Trophoblast cell (in vitro differentiated cells and primary cell): ENCODE results near the gene GALNS.

Experiments
- DNase-seq, 2 donors: peaks; one replicate each; pipeline ENCODE4 v3.0.0-alpha.2; 2016
- H2AFZ ChIP-seq: 2 replicates; pipeline ENCODE4 v1.6.1; 2013; ENCODE audit warnings: low read length, moderate library complexity, mild to moderate bottlenecking; ENCODE audit not compliant: insufficient read depth, poor library complexity
- H2AK5ac ChIP-seq: 2 replicates; pipeline ENCODE4 v1.6.1; 2013; ENCODE audit warnings: mild to moderate bottlenecking, low read length
- H2BK120ac ChIP-seq: 2 replicates; pipeline ENCODE4 v1.6.1; 2013; ENCODE audit warnings: low read length, mild to moderate bottlenecking, moderate library complexity; ENCODE audit not compliant: insufficient read depth, poor library complexity
- H2BK12ac ChIP-seq: 2 replicates; pipeline ENCODE4 v1.6.1; 2013; ENCODE audit warnings: mild to moderate bottlenecking, low read length, moderate library complexity
- H2BK5ac ChIP-seq: 2 replicates; pipeline ENCODE4 v1.6.1; 2013; ENCODE audit warnings: low read length, low read depth, moderate library complexity, mild to moderate bottlenecking; ENCODE audit not compliant: poor library complexity
- H3K14ac ChIP-seq: 2 replicates; pipeline ENCODE4 v1.6.1; 2013; ENCODE audit warnings: mild to moderate bottlenecking, low read length
- H3K18ac ChIP-seq: 2 replicates; pipeline ENCODE4 v1.6.1; 2013; ENCODE audit warnings: mild to moderate bottlenecking, low read length
- H3K23ac ChIP-seq: 2 replicates; pipeline ENCODE4 v1.6.1; 2013; ENCODE audit warnings: low read length
- H3K27ac ChIP-seq: 2 replicates; pipeline ENCODE4 v1.5.1; 2013; ENCODE audit warnings: low read depth, mild to moderate bottlenecking, inconsistent platforms, low read length, moderate library complexity
- H3K27me3 ChIP-seq: 2 replicates; pipeline ENCODE4 v1.6.1; 2013; ENCODE audit warnings: inconsistent platforms, mild to moderate bottlenecking, low read length, moderate library complexity; ENCODE audit not compliant: insufficient read depth
- H3K36me3 ChIP-seq, 2 experiments: 1 replicate in 1 of 2; 2 replicates in 1 of 2; pipeline ENCODE4 v1.6.1; 2013; ENCODE audit warnings: low read length in 2 of 2, mild to moderate bottlenecking in 2 of 2, moderate library complexity in 1 of 2; ENCODE audit not compliant: insufficient read depth in 2 of 2, control insufficient read depth in 1 of 2
- H3K4ac ChIP-seq: 2 replicates; pipeline ENCODE4 v1.6.1; 2013; ENCODE audit warnings: low read depth, mild to moderate bottlenecking, low read length, moderate library complexity
- H3K4me1 ChIP-seq, 2 experiments: 1 replicate in 1 of 2; 2 replicates in 1 of 2; pipeline ENCODE4 v1.6.1; 2013; ENCODE audit warnings: low read length in 2 of 2, mild to moderate bottlenecking in 2 of 2, moderate library complexity in 1 of 2; ENCODE audit not compliant: insufficient read depth in 2 of 2, control insufficient read depth in 1 of 2
- H3K4me2 ChIP-seq: 2 replicates; pipeline ENCODE4 v1.6.1; 2013; ENCODE audit warnings: inconsistent platforms, mild to moderate bottlenecking, low read length, moderate library complexity
- H3K4me3 ChIP-seq: 2 replicates; pipeline ENCODE4 v1.5.1; 2013; ENCODE audit warnings: mild to moderate bottlenecking, low read depth, low read length, inconsistent platforms
- H3K79me1 ChIP-seq: one replicate; pipeline ENCODE4 v1.6.1; 2013; ENCODE audit warnings: low read length
- H3K79me2 ChIP-seq: 2 replicates; pipeline ENCODE4 v1.6.1; 2013; ENCODE audit warnings: low read length, mild to moderate bottlenecking; ENCODE audit not compliant: control insufficient read depth, insufficient read depth, poor library complexity
- H3K9ac ChIP-seq: 2 replicates; pipeline ENCODE4 v1.6.1; 2013; ENCODE audit warnings: mild to moderate bottlenecking, low read length
- H3K9me3 ChIP-seq: 2 replicates; pipeline ENCODE4 v1.6.1; 2013; ENCODE audit warnings: low read depth, mild to moderate bottlenecking, control low read depth, inconsistent platforms, low read length; ENCODE audit not compliant: insufficient read depth
- H4K12ac ChIP-seq: 2 replicates; pipeline ENCODE4 v1.6.1; 2013; ENCODE audit warnings: low read depth, mild to moderate bottlenecking, low read length, moderate library complexity
- H4K8ac ChIP-seq: 2 replicates; pipeline ENCODE4 v1.6.1; 2013; ENCODE audit warnings: low read depth, mild to moderate bottlenecking, low read length, moderate library complexity
- H4K91ac ChIP-seq: one replicate; pipeline ENCODE4 v1.6.1; 2013; ENCODE audit warnings: low read depth, mild to moderate bottlenecking, low read length, moderate library complexity
- WGBS: extraction: QIAGEN DNeasy Blood & Tissue Kit; methylation state at CpG from one replicate; pipeline ENCODE4 v1.1.7; 2013; ENCODE audit warnings: missing lambda C conversion rate; ENCODE audit not compliant: insufficient read length, insufficient coverage; ENCODE audit errors: extremely low coverage; 5-methylcytosine and 5-hydroxymethylcytosine counted together

Gene GALNS

DNA sequence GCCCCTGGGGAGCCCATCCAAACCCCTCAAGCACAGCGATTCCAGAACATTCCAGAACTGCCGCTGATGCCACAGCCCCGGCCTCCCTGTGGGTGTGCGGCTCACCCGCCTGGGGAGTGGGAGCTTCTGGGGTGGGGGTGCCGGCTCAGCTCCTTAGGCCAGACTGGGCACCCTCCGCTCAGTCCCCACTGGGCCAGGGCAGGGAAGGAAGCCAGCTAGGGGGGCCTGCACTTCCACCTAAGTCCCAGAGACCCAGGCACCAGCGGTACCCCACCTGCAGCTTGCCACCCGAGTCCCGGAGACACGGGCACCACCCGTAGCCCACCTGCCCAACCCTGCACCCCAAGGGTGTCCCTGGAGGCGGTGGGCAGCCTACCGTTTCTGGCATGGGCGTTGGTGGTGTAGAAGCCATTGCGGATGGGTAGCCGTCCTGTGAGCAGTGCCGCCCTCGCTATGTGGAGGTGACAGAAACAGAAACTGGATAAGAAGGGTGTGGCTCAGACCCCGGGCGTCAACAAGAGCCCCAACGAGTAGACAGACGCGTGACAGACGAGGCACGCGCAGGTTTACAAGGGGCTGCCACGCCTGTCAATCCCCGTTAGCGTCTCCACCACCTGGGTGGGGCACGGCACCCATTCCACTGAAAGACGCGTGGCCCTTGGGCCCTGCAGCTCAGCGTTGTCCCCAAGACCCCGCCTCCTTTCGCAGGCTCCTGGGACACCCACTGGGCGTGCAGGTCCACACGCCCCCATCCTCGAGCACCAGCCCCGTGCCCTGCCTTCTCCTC lies 15.0 kb downstream of the GALNS start:
- no peak overlapping the region for H2AFZ ChIP-seq
- H3K27me3 ChIP-seq, result no peaks in the 10 kb centered on the region
- no peaks in the 10 kb centered on the region for H3K9me3 ChIP-seq
- no peak for DNase-seq
- H4K12ac ChIP-seq, result no peak overlapping the region
- H3K23ac ChIP-seq, result no peak overlapping the region
- H3K18ac ChIP-seq, result no peak overlapping the region
- no peak overlapping the region for H3K4ac ChIP-seq
- H4K91ac ChIP-seq, result no peak overlapping the region
- no peak overlapping the region for H2BK120ac ChIP-seq
- H2BK5ac ChIP-seq, result no peak overlapping the region
- no peaks in the 10 kb centered on the region for H3K79me1 ChIP-seq
- H3K4me2 ChIP-seq, result no peak overlapping the region
- no peak overlapping the region for H3K9ac ChIP-seq
- H3K27ac ChIP-seq, result no peak overlapping the region
- no peak overlapping the region for H3K14ac ChIP-seq
- no peak overlapping the region for H4K8ac ChIP-seq
- WGBS, result no CpG with 5 or more reads among the region's 40 CpGs
- H3K4me3 ChIP-seq, result no peak overlapping the region
- H2AK5ac ChIP-seq, result no peak overlapping the region
- H3K79me2 ChIP-seq, result no peaks in the 10 kb centered on the region
- H2BK12ac ChIP-seq, result no peak overlapping the region
- H3K36me3 ChIP-seq, result peaks cover 27 to 38% of the 10 kb centered on the region in 2 experiments
- no peaks in the 10 kb centered on the region for H3K4me1 ChIP-seq

DNA sequence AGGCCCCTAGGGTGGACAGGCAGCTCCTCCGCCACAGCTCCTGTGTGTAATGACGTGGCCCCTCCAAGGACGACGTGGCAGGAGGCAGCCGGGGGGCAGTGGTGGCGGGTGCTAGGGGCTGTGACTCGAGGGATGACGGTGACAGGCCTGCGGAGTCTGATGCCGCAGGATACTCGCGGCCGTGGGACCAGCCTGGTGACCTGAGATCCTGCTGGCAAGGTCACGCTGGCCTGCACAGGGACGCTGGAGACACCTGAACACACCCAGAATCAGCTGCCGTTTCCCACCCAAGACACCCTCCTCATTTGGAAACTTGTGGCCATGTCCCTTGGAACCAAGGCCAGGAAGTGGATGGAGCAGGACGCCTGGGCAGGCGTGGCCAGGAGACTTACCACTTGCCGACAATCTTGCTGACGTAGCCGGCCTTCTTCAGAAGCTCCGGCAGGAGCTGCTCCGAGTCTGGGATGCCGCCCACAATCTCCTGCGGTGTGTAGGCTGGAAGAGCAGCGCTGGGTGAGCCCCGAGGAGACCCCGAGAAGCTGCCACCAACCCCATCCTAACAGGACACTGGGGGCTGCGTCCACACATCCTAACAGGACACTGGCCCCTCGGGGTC lies 16.0 kb downstream of the GALNS start:
- Histone ChIP-seq H3K9ac (no peak overlapping the region), H3K18ac (no peak overlapping the region), H3K79me1 (no peaks in the 10 kb centered on the region), H3K4me1 (no peaks in the 10 kb centered on the region), H2BK5ac (no peak overlapping the region), H3K36me3 (peaks cover 29 to 38% of the 10 kb centered on the region in 2 experiments), H2BK120ac (no peak overlapping the region), H3K14ac (no peak overlapping the region), H4K91ac (no peak overlapping the region), H3K79me2 (no peaks in the 10 kb centered on the region), H3K4ac (no peak overlapping the region), H2AFZ (no peak overlapping the region), H4K12ac (no peak overlapping the region), H3K27me3 (no peaks in the 10 kb centered on the region), H2AK5ac (no peak overlapping the region), H3K27ac (no peak overlapping the region), H3K4me3 (no peak overlapping the region), H4K8ac (no peak overlapping the region), H2BK12ac (no peak overlapping the region), H3K4me2 (no peak overlapping the region), H3K9me3 (no peaks in the 10 kb centered on the region), H3K23ac (no peak overlapping the region)
- no CpG with 5 or more reads among the region's 30 CpGs for WGBS
- no peak for DNase-seq

DNA sequence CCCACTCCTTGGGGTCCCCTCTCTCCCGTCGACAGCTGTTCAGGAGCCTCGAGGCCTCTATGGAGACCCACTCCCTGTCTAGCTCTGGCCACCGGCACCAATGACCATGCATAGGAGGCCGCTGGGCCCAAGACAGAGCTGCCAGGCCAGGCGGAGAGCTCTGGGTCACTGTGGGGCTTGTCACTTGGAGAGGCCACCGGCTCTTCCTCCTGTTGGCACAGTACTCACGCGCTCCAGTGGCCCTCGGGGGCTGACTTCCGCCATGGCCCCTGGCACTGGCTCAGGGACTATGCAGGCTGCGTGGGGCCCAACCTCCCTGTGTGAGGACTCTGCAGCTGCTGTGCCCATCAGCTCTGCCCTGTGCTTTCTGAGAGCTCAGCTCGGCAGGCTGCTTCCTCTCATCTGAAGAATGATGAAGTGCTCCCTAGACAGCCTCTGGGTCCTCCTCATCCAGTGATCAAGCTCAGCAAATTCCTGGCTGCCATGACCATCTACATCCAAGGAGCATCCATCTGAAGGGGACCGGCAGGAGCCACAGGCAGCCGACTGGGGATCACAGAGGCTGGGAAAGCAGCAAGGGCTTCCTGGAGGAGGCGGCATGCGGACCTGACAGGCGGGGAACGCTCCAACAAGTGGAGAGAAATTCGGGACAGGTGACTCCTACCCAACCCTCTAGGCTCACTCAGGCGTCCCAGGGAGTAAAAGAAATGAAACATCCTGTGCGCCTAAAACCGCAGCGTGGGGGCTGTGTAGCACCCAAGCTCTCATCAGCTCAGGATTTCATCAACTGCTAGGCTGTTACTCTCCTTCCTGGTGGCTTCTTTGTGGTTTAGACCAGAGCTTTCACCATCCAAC lies 16.8 kb downstream of the GALNS start:
- no CpG with 5 or more reads among the region's 24 CpGs for WGBS

DNA sequence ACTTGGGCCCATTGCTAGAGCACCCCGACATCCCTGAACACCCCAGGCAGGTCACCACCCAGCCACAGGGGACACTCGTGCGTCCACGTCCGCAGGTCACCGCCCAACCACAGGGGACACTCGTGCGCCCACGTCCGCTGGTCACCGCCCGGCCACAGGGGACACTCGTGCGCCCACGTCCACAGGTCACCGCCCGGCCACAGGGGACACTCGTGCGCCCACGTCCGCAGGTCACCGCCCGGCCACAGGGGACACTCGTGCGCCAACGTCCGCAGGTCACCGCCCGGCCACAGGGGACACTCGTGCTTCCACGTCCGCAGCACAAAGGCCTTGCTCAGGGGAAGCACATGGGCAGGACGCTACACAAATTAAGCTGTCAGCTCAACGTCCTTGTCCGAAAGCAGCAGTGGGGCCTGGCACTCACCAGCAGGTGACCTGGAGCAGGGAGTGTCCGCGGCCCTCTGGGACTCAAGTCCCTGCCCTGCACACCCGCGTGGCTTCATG lies 17.7 kb downstream of the GALNS start:
- no peak overlapping the region for H2AK5ac ChIP-seq
- H3K79me2 ChIP-seq, result no peaks in the 10 kb centered on the region
- peaks cover 39 to 44% of the 10 kb centered on the region in 2 experiments for H3K36me3 ChIP-seq
- H3K4me1 ChIP-seq, result no peaks in the 10 kb centered on the region
- DNase-seq, result peak; percentile 11 to 53
- WGBS, result no CpG with 5 or more reads among the region's 39 CpGs
- no peak overlapping the region for H3K4me3 ChIP-seq
- H3K14ac ChIP-seq, result no peak overlapping the region
- H4K12ac ChIP-seq, result no peak overlapping the region
- no peak overlapping the region for H3K23ac ChIP-seq
- no peaks in the 10 kb centered on the region for H3K9me3 ChIP-seq
- no peak overlapping the region for H2BK12ac ChIP-seq
- H2BK120ac ChIP-seq, result no peak overlapping the region
- no peak overlapping the region for H3K4ac ChIP-seq
- H4K8ac ChIP-seq, result no peak overlapping the region
- H3K27ac ChIP-seq, result no peak overlapping the region
- H3K27me3 ChIP-seq, result no peaks in the 10 kb centered on the region
- no peak overlapping the region for H2BK5ac ChIP-seq
- no peak overlapping the region for H4K91ac ChIP-seq
- H3K9ac ChIP-seq, result no peak overlapping the region
- H3K79me1 ChIP-seq, result no peaks in the 10 kb centered on the region
- H3K18ac ChIP-seq, result no peak overlapping the region
- H2AFZ ChIP-seq, result no peak overlapping the region
- H3K4me2 ChIP-seq, result no peak overlapping the region

More for the DNA sequence above, 16.8 kb downstream of the GALNS start:
- no peak overlapping the region for H3K4ac ChIP-seq
- H2AFZ ChIP-seq, result no peak overlapping the region
- peaks cover 37 to 41% of the 10 kb centered on the region in 2 experiments for H3K36me3 ChIP-seq
- no peak for DNase-seq
- no peak overlapping the region for H4K91ac ChIP-seq
- H4K8ac ChIP-seq, result no peak overlapping the region
- H3K9me3 ChIP-seq, result no peaks in the 10 kb centered on the region
- H2BK5ac ChIP-seq, result no peak overlapping the region
- H3K23ac ChIP-seq, result no peak overlapping the region
- no peak overlapping the region for H3K27ac ChIP-seq
- no peak overlapping the region for H2AK5ac ChIP-seq
- no peak overlapping the region for H3K14ac ChIP-seq
- no peak overlapping the region for H4K12ac ChIP-seq
- H3K9ac ChIP-seq, result no peak overlapping the region
- no peaks in the 10 kb centered on the region for H3K27me3 ChIP-seq
- peak overlapping the region; percentile 8 for H3K4me3 ChIP-seq
- H2BK12ac ChIP-seq, result no peak overlapping the region
- H3K4me2 ChIP-seq, result no peak overlapping the region
- H3K18ac ChIP-seq, result no peak overlapping the region
- H3K4me1 ChIP-seq, result no peaks in the 10 kb centered on the region
- H3K79me2 ChIP-seq, result no peaks in the 10 kb centered on the region
- H3K79me1 ChIP-seq, result no peaks in the 10 kb centered on the region
- no peak overlapping the region for H2BK120ac ChIP-seq
